Measurements from ENCODE around the gene CCDC146.
"Not testable (repeated sequence)": the region's sequence is repeated elsewhere in the genome, so short reads cannot be mapped to it uniquely, and the experiment has no call there.

Gene CCDC146

DNA sequence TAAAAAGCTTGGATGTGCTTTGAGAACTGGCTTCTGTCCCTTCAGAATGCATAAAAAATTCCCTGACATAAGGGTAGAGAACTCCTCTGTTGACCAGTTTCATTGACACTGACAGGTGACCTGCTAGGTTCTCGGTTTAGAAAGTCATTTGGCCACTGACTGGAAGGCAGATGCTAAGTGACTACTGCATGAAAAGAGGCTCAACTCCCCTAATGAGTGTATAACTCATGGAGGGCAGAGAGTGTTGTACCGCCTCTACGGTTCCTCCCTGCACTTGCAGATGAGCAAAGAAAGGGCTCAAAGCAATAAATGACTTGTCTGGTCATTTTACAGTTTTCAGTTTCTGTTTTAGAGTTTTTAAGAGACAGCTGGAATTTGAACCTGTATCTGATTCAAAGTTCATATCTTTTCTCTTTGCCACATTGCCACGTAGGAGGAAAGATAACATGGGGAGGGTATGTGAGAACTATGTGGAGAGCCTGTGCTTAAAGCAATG lies 80.1 kb downstream of the CCDC146 start:
- no peak for DNase-seq

DNA sequence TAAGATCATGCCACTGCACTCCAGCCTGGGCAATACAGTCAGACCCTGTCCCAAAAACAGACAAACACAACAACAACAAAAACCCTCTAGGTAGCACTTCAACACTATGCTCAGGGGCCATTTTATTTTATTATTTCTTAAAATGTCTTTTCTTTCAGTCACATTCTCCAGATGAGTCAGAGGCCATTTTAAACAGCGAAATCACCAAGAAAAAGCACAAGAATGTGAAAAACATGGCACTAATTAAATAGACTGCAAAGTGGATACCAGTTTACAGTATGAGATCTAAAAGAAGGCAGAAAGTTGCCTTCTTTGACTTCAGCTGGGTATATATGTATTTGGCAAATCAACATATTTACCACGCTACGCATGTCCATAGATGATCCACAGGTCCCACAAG lies 83.3 kb downstream of the CCDC146 start:
- DNase-seq, result no peak

- no peak for DNase-seq
Measured at GRCh38 chr7:77208416-77208815, 86.0 kb downstream of the CCDC146 start.

GRCh38 chr7:77209479-77210139 lies 87.2 kb downstream of the CCDC146 start:
- no peak for DNase-seq

- no peak for DNase-seq
Measured at GRCh38 chr7:77216181-77216845, 93.9 kb downstream of the CCDC146 start.

- DNase-seq, result no peak
Measured at GRCh38 chr7:77217474-77218185, 95.2 kb downstream of the CCDC146 start.

DNA sequence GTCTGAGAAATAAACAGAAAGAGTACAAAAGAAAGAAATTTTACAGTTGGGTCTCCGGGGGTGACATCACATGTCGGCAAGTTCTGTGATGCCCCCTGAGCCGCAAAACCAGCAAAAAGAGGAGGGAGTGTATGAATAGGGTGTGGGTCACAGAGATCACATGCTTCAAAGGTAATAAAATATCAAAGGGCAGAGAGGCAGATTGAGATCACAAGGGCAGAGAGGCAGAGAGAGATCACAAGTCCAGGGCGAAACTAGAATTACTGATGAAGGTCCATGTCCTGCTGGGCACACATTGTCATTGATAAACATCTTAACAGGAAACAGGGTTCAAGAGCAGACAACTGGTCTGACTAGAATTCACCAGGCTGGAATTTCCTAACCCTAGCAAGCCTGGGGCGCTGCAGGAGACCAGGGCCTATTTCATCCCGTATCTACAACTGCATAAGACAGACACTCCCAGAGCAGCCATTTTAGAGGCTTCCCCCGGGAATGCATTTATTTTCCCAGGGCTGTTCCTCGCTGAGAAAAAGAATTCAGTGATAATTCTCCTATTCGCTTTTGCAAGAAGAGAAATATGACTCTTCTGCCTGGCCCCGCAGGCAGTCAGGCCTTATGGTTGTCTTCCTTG lies 97.4 kb downstream of the CCDC146 start:
- not testable (repeated sequence) for DNase-seq

DNA sequence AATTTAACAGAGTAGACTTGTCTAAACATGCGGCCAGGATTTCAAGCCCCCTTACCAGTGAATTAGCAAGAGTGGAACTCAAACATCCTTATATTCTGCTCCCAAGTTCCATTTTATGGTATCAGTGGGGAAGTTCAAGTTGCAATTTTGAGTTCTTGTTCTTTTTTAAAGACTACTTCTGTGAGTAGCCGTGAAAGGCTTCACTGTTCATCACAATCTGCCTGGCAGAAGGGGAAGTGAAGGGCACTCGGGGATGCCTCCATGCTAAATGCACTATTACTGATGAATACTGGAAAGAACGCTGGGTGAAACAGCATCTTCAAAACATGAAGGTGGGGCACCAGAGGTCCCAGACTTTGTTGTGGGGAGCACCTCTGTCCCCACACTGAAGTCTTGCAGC lies 99.7 kb downstream of the CCDC146 start:
- DNase-seq, result no peak

DNA sequence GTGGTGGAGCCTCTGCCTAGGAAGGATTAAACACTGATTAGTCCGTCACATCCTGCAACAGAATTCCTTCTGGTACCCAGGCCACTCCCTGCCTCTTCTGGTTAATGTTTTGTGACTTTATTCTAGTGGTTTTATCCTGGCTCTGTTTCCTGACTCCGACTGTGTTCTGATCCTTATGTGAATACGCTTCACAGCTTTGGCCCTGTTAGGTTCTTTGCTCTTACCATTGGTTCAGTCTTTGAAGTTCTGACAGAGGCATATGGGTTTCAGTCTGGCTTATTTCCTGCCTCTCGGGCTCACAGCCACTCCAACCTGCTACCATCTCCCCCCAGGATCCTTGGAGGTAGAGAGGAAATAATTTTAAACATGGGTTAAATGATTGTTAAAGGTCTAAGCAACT lies 100.4 kb downstream of the CCDC146 start:
- no peak for DNase-seq

DNA sequence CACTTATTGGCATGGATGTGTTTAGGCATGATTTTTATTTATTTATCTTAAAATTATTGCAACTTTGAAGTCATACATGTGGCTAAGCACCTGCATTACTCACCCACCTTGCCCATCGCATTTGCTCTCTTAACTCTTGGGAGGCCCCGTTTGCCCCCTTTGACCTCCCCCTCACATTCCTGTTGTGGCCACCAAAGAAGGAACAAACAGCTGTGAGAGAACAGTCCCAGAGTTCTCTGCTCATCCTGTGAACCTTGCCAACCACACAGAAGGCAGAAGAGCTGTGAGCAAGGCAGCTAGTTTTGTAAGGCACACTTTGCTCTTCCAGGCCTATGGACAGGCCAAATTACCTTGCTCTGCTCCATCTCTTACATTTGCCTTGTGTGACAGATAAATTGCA lies 100.8 kb downstream of the CCDC146 start:
- DNase-seq, result no peak

DNA sequence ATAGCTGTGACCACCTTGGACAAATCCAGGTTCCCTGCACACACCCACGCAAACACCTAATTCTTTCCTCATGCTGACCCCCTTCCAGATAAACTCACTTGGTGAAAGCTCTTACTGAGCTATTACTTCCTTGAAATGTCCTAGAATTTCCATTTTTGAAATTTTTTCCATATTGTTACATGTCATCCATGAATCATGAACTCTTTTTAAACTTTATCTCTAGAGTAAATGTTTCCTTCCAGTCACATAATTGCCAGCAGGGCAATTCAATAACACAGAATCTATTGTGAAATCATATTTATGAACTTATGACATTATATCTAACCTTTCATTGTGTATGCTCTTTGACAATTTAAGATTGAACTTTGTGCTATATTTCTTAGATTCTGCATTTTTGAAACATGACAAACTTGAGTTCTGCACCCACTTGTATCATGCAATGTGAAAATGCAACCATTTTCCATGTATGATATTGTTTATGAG lies 104.0 kb downstream of the CCDC146 start:
- DNase-seq, result no peak

- DNase-seq, result not testable (repeated sequence)
Measured at GRCh38 chr7:77228795-77229194, 106.4 kb downstream of the CCDC146 start.

DNA sequence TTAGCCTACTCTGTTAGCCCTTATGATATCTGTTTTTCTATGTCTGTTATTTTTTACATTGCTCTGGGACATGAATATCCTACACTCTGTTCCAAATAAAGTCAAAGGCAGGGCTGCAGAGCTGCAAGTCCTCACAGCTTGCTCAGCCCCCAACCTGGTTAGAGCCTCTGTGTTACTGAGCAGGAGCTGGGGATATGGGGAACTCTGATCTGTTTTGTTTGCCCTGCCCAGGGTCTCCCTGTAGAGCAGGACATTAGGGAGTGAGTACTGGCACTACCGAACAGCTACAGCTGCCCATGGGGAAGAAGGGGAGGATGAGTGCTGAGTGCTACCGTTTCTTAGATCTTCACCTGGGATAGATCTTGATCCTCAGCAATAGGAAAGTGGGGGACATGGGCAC lies 110.1 kb downstream of the CCDC146 start:
- no peak for DNase-seq

- DNase-seq, result no peak
Measured at GRCh38 chr7:77235276-77235675, 112.9 kb downstream of the CCDC146 start.

DNA sequence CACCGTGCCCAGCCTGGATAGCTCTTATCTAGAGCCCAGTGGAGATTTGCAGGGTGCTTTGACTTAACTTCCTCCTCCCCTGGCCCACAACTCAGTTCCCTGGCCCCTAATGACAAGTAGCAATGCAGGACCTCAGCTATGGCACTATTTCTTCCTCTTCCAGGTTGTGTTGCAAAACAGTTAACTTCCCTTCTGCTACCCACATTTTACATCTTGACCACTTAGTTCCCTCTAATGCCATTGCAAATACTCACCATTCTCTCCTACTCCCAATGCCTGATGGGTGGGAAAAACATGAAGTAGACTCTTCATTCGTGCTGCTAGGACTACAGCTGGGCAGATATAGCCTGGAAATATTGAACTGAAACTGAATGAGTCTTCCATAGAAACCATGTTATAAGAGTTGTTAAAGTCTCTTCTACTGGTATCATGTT lies 116.3 kb downstream of the CCDC146 start:
- DNase-seq, result no peak

DNA sequence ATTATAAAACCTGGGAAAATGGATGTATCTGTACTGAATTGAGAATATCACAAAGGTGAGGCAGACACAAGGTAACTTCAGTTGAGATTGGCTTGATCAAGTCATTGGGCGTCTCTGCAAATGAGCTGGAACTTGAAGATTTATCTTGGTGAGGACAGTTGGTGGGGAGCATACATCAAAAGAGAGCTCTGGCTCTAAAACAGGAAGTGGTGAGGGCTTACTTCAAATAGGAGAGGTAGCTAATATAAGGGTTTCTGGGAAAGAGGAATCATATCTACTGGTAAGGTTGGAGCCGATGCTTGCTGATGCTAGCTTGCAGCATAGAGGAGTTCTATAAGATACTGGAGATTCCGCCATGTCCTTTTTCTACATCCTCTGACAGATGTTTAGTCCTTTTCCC lies 117.1 kb downstream of the CCDC146 start:
- no peak for DNase-seq

DNA sequence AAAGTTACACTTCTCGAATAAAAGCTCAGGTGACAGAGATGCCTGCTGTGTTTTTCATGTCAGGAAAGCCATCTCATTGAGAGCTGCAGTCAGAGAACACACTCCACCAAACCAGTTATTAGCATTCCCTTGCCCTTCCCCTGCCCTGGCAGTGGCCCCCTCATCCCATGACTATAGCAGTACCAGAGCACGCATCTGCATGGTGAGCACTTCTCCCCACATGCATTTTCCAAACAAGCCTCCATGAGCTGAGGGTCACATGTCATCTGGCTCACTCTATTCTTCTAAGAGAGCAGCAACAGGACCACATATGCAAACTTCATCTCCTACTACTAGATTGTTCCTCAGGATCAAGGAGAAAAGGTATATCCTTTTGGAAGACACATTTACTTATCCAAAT lies 119.7 kb downstream of the CCDC146 start:
- DNase-seq, result no peak

DNA sequence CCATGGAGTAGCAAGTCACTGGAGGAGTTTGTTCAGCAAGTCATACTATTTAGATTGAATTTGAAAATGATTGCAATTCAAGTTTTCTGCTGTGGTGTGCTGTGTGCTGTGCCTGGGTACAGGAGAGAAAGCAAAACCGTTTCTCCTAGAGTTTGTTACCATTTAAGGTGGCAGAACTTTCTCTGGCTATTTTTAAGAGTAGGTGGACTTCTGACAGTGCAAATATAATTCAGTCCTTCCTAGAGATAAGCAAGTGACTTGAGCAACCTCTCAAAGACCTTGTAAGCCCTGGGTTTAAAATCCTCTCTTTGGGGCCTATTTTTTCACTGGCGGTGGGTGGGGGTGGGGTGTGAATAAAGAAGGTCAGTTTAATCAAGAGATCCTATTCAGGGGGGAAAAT lies 120.1 kb downstream of the CCDC146 start:
- no peak for DNase-seq

- no peak for DNase-seq
Measured at GRCh38 chr7:77244222-77244934, 122.0 kb downstream of the CCDC146 start.

GRCh38 chr7:77245015-77245755 lies 122.8 kb downstream of the CCDC146 start:
- DNase-seq, result no peak

DNA sequence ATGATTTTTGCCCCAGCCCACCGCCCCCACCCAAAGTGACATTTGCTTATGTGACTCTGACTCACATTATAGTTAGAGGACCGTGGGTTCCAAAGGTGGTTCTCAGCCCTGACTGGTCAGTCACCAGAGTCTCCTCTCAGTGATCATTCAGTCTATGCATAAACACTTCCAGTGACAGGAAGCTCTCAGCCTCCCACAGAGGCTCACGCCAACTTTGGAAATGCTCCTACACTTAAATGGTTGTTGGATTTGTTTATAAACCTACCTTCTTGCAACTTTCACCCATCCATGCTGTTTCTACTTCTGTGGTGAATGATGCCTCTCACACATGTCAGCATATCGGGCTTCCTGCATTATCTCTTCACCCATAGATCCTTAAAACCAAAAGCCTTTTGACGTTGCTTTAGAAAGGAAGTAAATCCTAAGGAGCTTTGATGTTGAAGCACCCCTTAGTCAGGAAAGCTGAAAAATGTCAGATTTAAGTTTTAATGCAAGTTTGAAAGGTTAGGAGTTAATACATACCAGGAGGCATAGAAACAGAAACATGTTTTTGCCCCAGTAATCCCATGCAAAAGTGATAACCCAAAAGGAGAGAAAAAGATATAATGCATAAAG lies 123.7 kb downstream of the CCDC146 start:
- DNase-seq, result no peak

Data from activated naive CD4-positive, alpha-beta T cell (primary cell).